Ovary (tissue), 3 donors: ENCODE measurements around the gene IRX4.

Experiments
- CTCF ChIP-seq, 3 donors: fragments of 450-650 bp in 2 of 3; fragments of 200-600 bp in 1 of 3; IDR thresholded peaks; one replicate each; pipeline versions ENCODE4 v1.5.1 to v1.8.0; 2016 to 2022; ENCODE audit warnings: antibody characterized with exemption in 3 of 3, mild to moderate bottlenecking in 1 of 3
- EP300 ChIP-seq: sonication (generic); formaldehyde crosslinking; IDR thresholded peaks from one replicate; pipeline ENCODE4 v1.6.1; 2017; ENCODE audit warnings: antibody characterized with exemption
- POLR2A ChIP-seq: fragments of 450-650 bp; IDR thresholded peaks from one replicate; pipeline ENCODE4 v1.6.1; 2017; ENCODE audit warnings: antibody characterized with exemption, mild to moderate bottlenecking, moderate library complexity
- donor health status: DM: no; HTN: no; CAD: no.

GRCh38 chr5:1910861-1911772, 28.4 kb upstream of the IRX4 start:
- TF ChIP-seq POLR2A, result no peak
- TF ChIP-seq CTCF (IDR thresholded peaks at IDR 0.05), result no peak
- TF ChIP-seq EP300, result no peak
